ENCODE data around the gene TMEM213. TPM values are rescaled to one million over a fixed set of nuclear protein-coding genes. Genes with fewer than 3 reads are reported as not detected.

The TMEM213 gene
- total RNA-seq, 4 donors from 2014 or later: not detected

DNA sequence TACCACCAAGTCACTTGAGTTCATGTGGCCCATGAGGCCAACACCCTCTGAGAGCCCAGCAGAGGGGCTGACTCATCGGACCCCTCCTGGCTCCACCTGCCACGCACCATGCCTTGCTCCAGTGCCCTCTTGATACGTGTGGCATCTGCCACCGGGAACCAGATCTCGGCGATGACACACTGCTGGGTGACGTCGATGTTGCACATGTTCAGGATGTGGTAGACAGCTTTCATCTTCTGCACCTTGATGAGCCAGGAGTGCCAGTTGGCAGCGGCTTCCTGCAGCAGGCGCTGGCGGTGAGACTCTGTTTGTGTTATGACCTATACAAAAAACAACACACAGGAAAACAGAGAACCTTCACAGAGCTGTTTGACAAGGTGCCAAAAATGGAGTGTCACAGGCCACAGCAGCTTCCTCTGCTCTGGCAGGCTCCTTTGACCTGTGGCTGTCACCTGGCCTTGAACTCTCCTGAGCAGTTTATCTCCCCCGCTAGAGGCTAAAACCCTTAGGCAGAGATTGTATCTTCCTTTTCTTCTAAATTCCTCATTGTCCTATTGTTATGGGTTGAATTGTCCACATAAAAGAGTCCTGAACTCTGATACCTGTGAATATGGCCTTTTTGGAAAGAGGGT is 45.2 kb upstream of the TMEM213 start:
- Histone ChIP-seq H3K4me3 (no peak overlapping the region), H3K4me1 (no peaks in the 10 kb centered on the region), H3K36me3 (no peaks in the 10 kb centered on the region), H3K27ac (peak overlapping the region in 3 of 4 donors; percentile 22 to 60 (median 26)), H3K27me3 (no peaks in the 10 kb centered on the region), H3K9me3 (no peaks in the 10 kb centered on the region)
- TF ChIP-seq POLR2A (IDR thresholded peaks at IDR 0.05): no peak
- TF ChIP-seq, protein P1, sequence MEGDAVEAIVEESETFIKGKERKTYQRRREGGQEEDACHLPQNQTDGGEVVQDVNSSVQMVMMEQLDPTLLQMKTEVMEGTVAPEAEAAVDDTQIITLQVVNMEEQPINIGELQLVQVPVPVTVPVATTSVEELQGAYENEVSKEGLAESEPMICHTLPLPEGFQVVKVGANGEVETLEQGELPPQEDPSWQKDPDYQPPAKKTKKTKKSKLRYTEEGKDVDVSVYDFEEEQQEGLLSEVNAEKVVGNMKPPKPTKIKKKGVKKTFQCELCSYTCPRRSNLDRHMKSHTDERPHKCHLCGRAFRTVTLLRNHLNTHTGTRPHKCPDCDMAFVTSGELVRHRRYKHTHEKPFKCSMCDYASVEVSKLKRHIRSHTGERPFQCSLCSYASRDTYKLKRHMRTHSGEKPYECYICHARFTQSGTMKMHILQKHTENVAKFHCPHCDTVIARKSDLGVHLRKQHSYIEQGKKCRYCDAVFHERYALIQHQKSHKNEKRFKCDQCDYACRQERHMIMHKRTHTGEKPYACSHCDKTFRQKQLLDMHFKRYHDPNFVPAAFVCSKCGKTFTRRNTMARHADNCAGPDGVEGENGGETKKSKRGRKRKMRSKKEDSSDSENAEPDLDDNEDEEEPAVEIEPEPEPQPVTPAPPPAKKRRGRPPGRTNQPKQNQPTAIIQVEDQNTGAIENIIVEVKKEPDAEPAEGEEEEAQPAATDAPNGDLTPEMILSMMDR (IDR thresholded peaks at IDR 0.05): no peak
- DNase-seq: peak; percentile 52 to 91 (median 75)

DNA sequence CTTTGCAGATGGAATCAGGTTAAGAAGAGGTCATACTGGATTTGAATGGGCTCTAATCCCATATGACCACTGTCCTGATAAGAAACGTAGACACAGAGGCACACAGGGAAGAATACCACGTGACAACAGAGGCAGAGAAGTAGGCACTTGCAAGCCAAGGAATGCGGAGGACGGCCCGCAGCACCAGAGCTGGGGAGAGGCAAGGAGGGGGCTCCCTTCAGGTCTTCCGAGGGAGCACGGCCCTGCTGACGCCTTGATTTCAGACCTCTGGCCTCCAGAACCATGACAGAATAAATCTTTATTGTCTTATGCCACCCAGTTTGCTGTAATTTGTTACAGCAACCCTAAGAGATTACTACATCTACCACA is 44.7 kb upstream of the TMEM213 start:
- H3K36me3 ChIP-seq: no peaks in the 10 kb centered on the region
- no peak for DNase-seq
- peak overlapping the region in 1 of 4 donors; percentile 26 for H3K27ac ChIP-seq
- no peaks in the 10 kb centered on the region for H3K27me3 ChIP-seq
- no peak overlapping the region for H3K4me3 ChIP-seq
- H3K9me3 ChIP-seq: no peaks in the 10 kb centered on the region
- no peaks in the 10 kb centered on the region for H3K4me1 ChIP-seq
- TF ChIP-seq POLR2A (IDR thresholded peaks at IDR 0.05): no peak
- TF ChIP-seq, protein P1 (IDR thresholded peaks at IDR 0.05): no peak

DNA sequence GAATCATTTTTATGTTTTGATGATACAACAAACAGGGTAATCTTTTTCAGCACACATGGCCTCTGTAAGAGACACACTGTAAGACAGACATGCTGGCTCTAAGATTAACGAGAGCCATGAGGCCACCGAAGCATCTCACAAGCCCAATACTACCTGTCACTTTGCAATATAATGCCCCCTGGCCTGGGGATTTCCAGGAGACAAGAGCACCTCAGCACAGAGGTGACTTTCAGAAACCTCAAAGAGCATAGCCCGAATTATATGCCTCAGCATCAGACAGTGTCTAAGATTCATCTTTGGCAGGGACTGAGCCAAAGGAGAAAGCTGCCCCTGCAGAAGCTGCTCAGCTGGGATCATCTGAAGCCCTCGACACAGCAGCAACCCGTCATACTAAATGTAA is 44.2 kb upstream of the TMEM213 start:
- DNase-seq: no peak
- Histone ChIP-seq H3K9me3 (no peaks in the 10 kb centered on the region), H3K4me3 (no peak overlapping the region), H3K27ac (no peak overlapping the region), H3K27me3 (no peaks in the 10 kb centered on the region), H3K36me3 (no peaks in the 10 kb centered on the region), H3K4me1 (no peaks in the 10 kb centered on the region)
- TF ChIP-seq POLR2A (IDR thresholded peaks at IDR 0.05): no peak
- TF ChIP-seq, protein P1 (IDR thresholded peaks at IDR 0.05): no peak

DNA sequence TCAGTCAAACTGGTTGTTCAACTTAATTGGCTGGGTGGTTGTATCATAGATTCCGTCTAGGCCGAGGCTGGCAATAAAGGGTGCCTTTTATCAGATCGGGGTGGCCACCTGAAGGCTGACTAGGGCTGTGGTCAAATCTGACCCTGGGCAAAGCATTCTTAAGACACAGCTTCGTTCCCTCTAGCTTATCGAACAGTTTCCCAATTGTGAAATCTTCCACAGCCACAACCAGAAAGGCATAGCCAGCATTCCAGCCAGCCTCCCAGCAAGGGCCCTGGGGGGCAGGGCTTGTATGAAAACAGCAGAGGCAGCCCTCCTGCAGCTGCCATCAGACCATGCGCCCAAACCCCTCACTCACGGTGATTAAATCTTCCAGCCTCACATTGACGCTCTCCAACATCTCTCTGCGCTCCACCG is 42.5 kb upstream of the TMEM213 start:
- Histone ChIP-seq H3K9me3 (no peaks in the 10 kb centered on the region), H3K27ac (no peak overlapping the region), H3K27me3 (no peaks in the 10 kb centered on the region), H3K4me1 (no peaks in the 10 kb centered on the region), H3K4me3 (no peak overlapping the region), H3K36me3 (no peaks in the 10 kb centered on the region)
- DNase-seq: no peak
- TF ChIP-seq, protein P1 (IDR thresholded peaks at IDR 0.05): no peak
- TF ChIP-seq POLR2A (IDR thresholded peaks at IDR 0.05): no peak

DNA sequence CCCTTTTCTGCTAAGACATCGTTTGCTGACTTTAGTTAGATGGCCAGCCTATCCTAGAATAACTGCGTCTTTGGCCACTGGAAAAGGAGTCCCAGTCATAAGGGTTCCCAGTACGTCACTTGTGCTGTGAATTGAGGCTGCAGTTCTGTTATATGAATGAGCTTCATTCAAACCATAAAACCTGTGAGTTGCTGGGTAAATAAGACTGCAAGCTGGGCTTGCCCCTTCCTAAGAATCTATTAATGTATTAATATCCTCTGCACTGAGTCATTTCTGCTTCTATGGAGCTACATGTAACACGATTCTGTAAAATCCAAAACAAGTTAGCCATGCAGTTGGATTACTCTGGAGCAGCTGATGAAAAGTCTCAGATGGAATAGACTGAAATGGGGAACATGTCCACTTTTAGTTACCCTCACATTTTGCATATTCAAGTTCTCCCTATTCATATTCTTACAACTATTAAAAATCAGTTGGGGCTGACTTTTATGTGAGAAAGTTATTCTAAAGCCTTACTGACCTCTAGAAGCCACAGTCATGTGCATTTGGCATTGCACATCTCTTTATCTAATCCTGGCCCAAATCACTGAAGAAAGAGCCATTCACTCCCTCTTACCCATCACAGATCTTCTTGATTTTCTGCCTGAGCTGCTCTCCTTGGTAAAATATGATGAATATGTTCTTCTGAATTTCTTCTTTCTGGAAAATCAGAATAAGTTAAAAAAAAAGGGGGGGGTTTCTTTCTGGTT is 41.8 kb upstream of the TMEM213 start:
- Histone ChIP-seq H3K27me3 (no peaks in the 10 kb centered on the region), H3K9me3 (no peaks in the 10 kb centered on the region), H3K4me3 (no peak overlapping the region), H3K36me3 (no peaks in the 10 kb centered on the region), H3K27ac (no peak overlapping the region), H3K4me1 (no peaks in the 10 kb centered on the region)
- TF ChIP-seq, protein P1 (IDR thresholded peaks at IDR 0.05): no peak
- no peak for TF ChIP-seq POLR2A (IDR thresholded peaks at IDR 0.05)
- no peak for DNase-seq
